Measurements from ENCODE around the gene SLC6A9. TPM values are rescaled to one million over a fixed set of nuclear protein-coding genes. Genes with fewer than 3 reads are reported as not detected.

The SLC6A9 gene
- total RNA-seq, 1 donor from 2014 or later, result 51.6 TPM

DNA sequence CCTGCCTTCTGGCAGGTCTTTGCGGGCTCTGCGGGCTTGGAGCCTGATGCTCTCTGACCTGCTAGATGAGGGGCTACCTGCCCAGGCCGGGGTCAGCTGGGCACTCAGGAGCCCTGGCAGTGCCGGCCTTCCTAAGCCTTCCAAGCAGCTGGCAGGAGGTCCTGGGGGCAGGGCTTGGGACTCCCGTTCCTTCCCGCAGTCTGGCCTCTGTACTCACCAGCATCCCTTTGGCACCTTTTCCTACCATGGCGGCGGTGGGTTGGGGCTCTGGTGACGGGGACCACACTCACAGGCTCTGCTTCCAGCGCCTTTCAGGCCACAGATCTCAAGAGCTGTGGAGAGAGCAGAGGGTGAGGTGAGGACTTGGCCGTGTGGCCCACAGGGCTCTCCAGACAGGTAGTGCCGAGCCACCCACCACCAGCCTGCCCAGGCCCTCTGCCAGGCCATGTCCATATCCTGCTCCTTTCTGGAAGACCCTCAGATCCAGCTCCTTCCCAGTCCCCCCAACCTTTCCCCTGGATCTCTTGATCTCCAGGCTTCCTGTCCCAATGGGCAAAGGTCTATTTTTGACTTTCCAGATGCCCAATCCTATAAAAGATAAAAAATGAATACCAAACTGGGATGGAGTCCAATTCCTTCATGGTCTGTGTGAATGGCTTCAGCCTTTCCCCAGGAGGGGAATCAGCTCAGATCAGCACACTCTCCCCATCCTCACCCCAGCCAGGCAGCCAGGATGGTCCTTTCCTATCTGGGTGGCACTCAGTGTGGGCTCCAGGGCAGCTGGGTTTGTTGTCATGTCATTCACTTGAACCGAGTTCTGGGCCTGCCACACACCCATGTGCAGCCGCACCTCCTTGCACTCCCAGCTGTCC, 7.0 kb downstream of the SLC6A9 start:
- Mint-ChIP-seq H3K4me3 (ENCODE audit: unreplicated experiment) (peak overlapping the region; percentile 8), H3K27me3 (ENCODE audit: unreplicated experiment) (no peaks in the 10 kb centered on the region), H3K4me1 (ENCODE audit: unreplicated experiment) (peaks cover 31% of the 10 kb centered on the region), H3K27ac (ENCODE audit: unreplicated experiment) (peak overlapping the region; percentile 81), H3K9me3 (ENCODE audit: unreplicated experiment) (no peaks in the 10 kb centered on the region), H3K36me3 (ENCODE audit: unreplicated experiment) (peaks cover 9% of the 10 kb centered on the region)
- DNase-seq (ENCODE audit: extremely low spot score, unreplicated experiment), result no peak
- no peak for TF ChIP-seq CTCF (IDR thresholded peaks at IDR 0.05)

DNA sequence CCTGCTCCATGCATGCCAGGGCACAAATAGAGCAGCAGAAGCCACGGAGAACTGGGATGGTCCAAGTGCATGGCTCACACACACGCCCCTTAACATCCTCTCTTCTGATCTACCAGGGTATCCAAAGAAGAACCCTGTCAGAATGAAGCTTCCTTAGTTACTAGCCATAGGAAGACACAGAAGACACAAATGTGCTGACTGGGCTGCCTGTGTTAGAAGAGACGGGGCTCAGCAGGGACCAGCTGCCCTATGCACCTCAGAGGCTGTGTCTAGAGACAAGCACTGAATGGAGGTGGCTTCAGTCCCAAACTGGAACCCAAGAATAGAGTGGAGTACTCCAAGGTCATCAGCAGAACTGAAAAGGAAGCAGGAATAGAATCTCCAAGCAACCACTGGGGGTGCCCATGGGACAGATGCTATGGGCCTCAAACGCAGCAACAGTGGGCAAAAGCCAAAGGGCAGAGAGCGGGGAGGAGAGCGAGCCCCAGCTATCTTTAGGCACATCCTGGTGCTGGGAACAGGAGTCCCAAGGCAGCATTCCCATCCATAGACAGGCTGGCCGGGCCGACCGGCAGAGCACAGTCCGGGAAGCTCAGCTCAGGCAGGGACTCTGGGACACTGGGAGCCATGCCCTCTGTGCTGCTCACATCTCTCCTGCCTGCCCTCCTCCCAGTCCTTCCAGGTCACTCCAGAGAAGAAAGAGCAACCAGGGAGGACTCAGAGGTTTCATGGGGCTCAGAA, 9.5 kb downstream of the SLC6A9 start:
- no peaks in the 10 kb centered on the region for H3K9me3 Mint-ChIP-seq (ENCODE audit: unreplicated experiment)
- no peak overlapping the region for H3K27ac Mint-ChIP-seq (ENCODE audit: unreplicated experiment)

GRCh38 chr1:44021156-44021555, 10.1 kb downstream of the SLC6A9 start:
- Mint-ChIP-seq H3K9me3 (ENCODE audit: unreplicated experiment) (no peaks in the 10 kb centered on the region), H3K27ac (ENCODE audit: unreplicated experiment) (no peak overlapping the region), H3K27me3 (ENCODE audit: unreplicated experiment) (no peaks in the 10 kb centered on the region), H3K4me3 (ENCODE audit: unreplicated experiment) (no peak overlapping the region), H3K36me3 (ENCODE audit: unreplicated experiment) (peaks cover 9% of the 10 kb centered on the region), H3K4me1 (ENCODE audit: unreplicated experiment) (peaks cover 21% of the 10 kb centered on the region)
- no peak for DNase-seq (ENCODE audit: extremely low spot score, unreplicated experiment)
- TF ChIP-seq CTCF (IDR thresholded peaks at IDR 0.05), result no peak

More for the DNA sequence above, 9.5 kb downstream of the SLC6A9 start:
- Mint-ChIP-seq H3K4me3 (ENCODE audit: unreplicated experiment) (no peak overlapping the region), H3K4me1 (ENCODE audit: unreplicated experiment) (peaks cover 21% of the 10 kb centered on the region), H3K27me3 (ENCODE audit: unreplicated experiment) (no peaks in the 10 kb centered on the region), H3K36me3 (ENCODE audit: unreplicated experiment) (peaks cover 9% of the 10 kb centered on the region)
- TF ChIP-seq CTCF (IDR thresholded peaks at IDR 0.05), result no peak
- DNase-seq (ENCODE audit: extremely low spot score, unreplicated experiment), result no peak

DNA sequence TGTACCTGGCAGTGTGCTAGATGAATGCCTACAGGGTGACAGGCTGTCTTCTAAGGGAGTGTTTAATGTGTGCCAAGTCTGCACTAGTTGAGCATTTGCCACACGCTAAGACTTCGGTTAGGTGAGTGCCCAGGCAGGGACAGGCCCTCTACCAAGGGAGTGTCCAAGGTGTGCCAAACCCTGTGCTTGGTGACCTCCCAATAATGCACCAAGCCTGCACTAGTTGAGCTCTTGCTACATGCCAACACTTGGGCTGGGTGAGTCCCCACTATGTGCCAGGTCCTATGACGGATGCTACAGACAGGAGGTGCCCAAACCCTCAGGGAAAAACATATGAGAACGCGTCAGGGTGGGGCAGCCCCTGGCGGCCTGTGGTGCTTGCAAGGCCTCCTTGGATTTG, 10.8 kb downstream of the SLC6A9 start:
- DNase-seq (ENCODE audit: extremely low spot score, unreplicated experiment), result no peak
- TF ChIP-seq CTCF (IDR thresholded peaks at IDR 0.05), result no peak
- Mint-ChIP-seq H3K36me3 (ENCODE audit: unreplicated experiment) (peaks cover 9% of the 10 kb centered on the region), H3K4me1 (ENCODE audit: unreplicated experiment) (peaks cover 19% of the 10 kb centered on the region), H3K27ac (ENCODE audit: unreplicated experiment) (no peak overlapping the region), H3K4me3 (ENCODE audit: unreplicated experiment) (no peak overlapping the region), H3K9me3 (ENCODE audit: unreplicated experiment) (no peaks in the 10 kb centered on the region), H3K27me3 (ENCODE audit: unreplicated experiment) (no peaks in the 10 kb centered on the region)

GRCh38 chr1:44019466-44019948, 11.8 kb downstream of the SLC6A9 start:
- H3K4me3 Mint-ChIP-seq (ENCODE audit: unreplicated experiment), result no peak overlapping the region
- TF ChIP-seq CTCF (IDR thresholded peaks at IDR 0.05), result no peak
- H3K4me1 Mint-ChIP-seq (ENCODE audit: unreplicated experiment), result peaks cover 16% of the 10 kb centered on the region
- H3K27me3 Mint-ChIP-seq (ENCODE audit: unreplicated experiment), result no peaks in the 10 kb centered on the region
- H3K36me3 Mint-ChIP-seq (ENCODE audit: unreplicated experiment), result peaks cover 9% of the 10 kb centered on the region
- no peak overlapping the region for H3K27ac Mint-ChIP-seq (ENCODE audit: unreplicated experiment)
- no peaks in the 10 kb centered on the region for H3K9me3 Mint-ChIP-seq (ENCODE audit: unreplicated experiment)
- DNase-seq (ENCODE audit: extremely low spot score, unreplicated experiment), result no peak

Measured in osteocyte (in vitro differentiated cells).